Stimulated activated CD8-positive, alpha-beta memory T cell treated with anti-CD3 and anti-CD28 coated beads, Interleukin-7, amount 100 ng/mL, for 48 hours (primary cell): ENCODE measurements around the gene PAFAH1B1.

Experiments
- DNase-seq, 2 donors: peaks; one replicate each; pipeline ENCODE4 v3.0.0-alpha.2; 2020; ENCODE audit warnings: low read depth in 1 of 2; ENCODE audit errors: extremely low read depth in 1 of 2

Gene PAFAH1B1

GRCh38 chr17:2712300-2713043 is 119.0 kb downstream of the PAFAH1B1 start:
- no peak for DNase-seq

GRCh38 chr17:2713881-2714280 is 120.4 kb downstream of the PAFAH1B1 start:
- DNase-seq, result no peak

GRCh38 chr17:2716649-2717048 is 123.2 kb downstream of the PAFAH1B1 start:
- no peak for DNase-seq

- DNase-seq, result no peak
These were observed 124.9 kb downstream of the PAFAH1B1 start for GRCh38 chr17:2718150-2718938.

GRCh38 chr17:2719861-2720260 is 126.4 kb downstream of the PAFAH1B1 start:
- DNase-seq, result no peak

- DNase-seq, result no peak
These were observed 128.1 kb downstream of the PAFAH1B1 start for GRCh38 chr17:2721603-2722002.

GRCh38 chr17:2722611-2723010 is 129.2 kb downstream of the PAFAH1B1 start:
- DNase-seq, result no peak

- no peak for DNase-seq
These were observed 130.1 kb downstream of the PAFAH1B1 start for GRCh38 chr17:2723505-2723996.

GRCh38 chr17:2723997-2724783 is 130.7 kb downstream of the PAFAH1B1 start:
- no peak for DNase-seq

- no peak for DNase-seq
These were observed 131.3 kb downstream of the PAFAH1B1 start for GRCh38 chr17:2724784-2725164.

GRCh38 chr17:2730764-2731353 is 137.4 kb downstream of the PAFAH1B1 start:
- DNase-seq, result no peak

- DNase-seq, result no peak
These were observed 138.4 kb downstream of the PAFAH1B1 start for GRCh38 chr17:2731807-2732206.

- no peak for DNase-seq
These were observed 141.5 kb downstream of the PAFAH1B1 start for GRCh38 chr17:2734939-2735338.
